ENCODE data around the gene CSRP3.

The CSRP3 gene

GRCh38 chr11:19225123-19225522 is 23.3 kb upstream of the CSRP3 start:
- no peak for DNase-seq (ENCODE audit: low read depth)

- DNase-seq (ENCODE audit: low read depth), result no peak
These were observed 19.3 kb upstream of the CSRP3 start for GRCh38 chr11:19220903-19221724.

GRCh38 chr11:19218786-19219460 is 17.1 kb upstream of the CSRP3 start:
- DNase-seq (ENCODE audit: low read depth), result no peak

- no peak for DNase-seq (ENCODE audit: low read depth)
These were observed 16.4 kb upstream of the CSRP3 start for GRCh38 chr11:19218216-19218615.

- DNase-seq (ENCODE audit: low read depth), result peak; percentile 17
These were observed 15.1 kb upstream of the CSRP3 start for GRCh38 chr11:19216709-19217374.

- DNase-seq (ENCODE audit: low read depth), result no peak
These were observed 14.2 kb upstream of the CSRP3 start for GRCh38 chr11:19216021-19216420.

- DNase-seq (ENCODE audit: low read depth), result no peak
These were observed 8.0 kb upstream of the CSRP3 start for GRCh38 chr11:19209617-19210370.

GRCh38 chr11:19208959-19209546 is 7.3 kb upstream of the CSRP3 start:
- DNase-seq (ENCODE audit: low read depth), result no peak

- DNase-seq (ENCODE audit: low read depth), result no peak
These were observed 6.4 kb upstream of the CSRP3 start for GRCh38 chr11:19208181-19208580.

- DNase-seq (ENCODE audit: low read depth), result no peak
These were observed 3.1 kb upstream of the CSRP3 start for GRCh38 chr11:19204836-19205235.

- peak; percentile 52 for DNase-seq (ENCODE audit: low read depth)
These were observed 1.2 kb downstream of the CSRP3 start for GRCh38 chr11:19200410-19201201.

GRCh38 chr11:19199771-19200170 is 2.0 kb downstream of the CSRP3 start:
- no peak for DNase-seq (ENCODE audit: low read depth)

GRCh38 chr11:19199048-19199447 is 2.7 kb downstream of the CSRP3 start:
- DNase-seq (ENCODE audit: low read depth), result no peak

- no peak for DNase-seq (ENCODE audit: low read depth)
These were observed 5.4 kb downstream of the CSRP3 start for GRCh38 chr11:19196432-19196831.

GRCh38 chr11:19194620-19195308 is 7.0 kb downstream of the CSRP3 start:
- no peak for DNase-seq (ENCODE audit: low read depth)

- no peak for DNase-seq (ENCODE audit: low read depth)
These were observed 7.9 kb downstream of the CSRP3 start for GRCh38 chr11:19193916-19194315.

GRCh38 chr11:19191530-19192169 is 10.1 kb downstream of the CSRP3 start:
- DNase-seq (ENCODE audit: low read depth), result no peak

GRCh38 chr11:19187833-19188258 is 13.9 kb downstream of the CSRP3 start:
- DNase-seq (ENCODE audit: low read depth), result no peak

GRCh38 chr11:19187114-19187832 is 14.5 kb downstream of the CSRP3 start:
- DNase-seq (ENCODE audit: low read depth), result no peak

All from ELR (cell line).